ENCODE measurements around the gene SSB. TPM values are rescaled to one million over a fixed set of nuclear protein-coding genes. Genes with fewer than 3 reads are reported as not detected.

Gene SSB
- total and polyA plus RNA-seq, 2 of the 13 experiments (the other 11 are each of a cell fraction or from before 2014, with no cell fraction given), result 109 to 208 TPM

- TF ChIP-seq AHDC1 (CRISPR knock-in tag; IDR thresholded peaks at IDR 0.05; ENCODE audit: borderline replicate concordance) (peak; percentile 68; the same call in 1 of the 2 replicates), ZNF777 (CRISPR knock-in tag; IDR thresholded peaks at IDR 0.05) (no peak), HOMEZ (CRISPR knock-in tag; IDR thresholded peaks at IDR 0.05; ENCODE audit: low read depth) (no peak), ZNF337 (CRISPR knock-in tag; IDR thresholded peaks at IDR 0.05; ENCODE audit: borderline replicate concordance, low read depth) (no peak), ZEB1 (IDR thresholded peaks at IDR 0.05; ENCODE audit: insufficient replicate concordance, low read depth) (peak; percentile 34)
Measured at GRCh38 chr2:169798397-169798717, 314 bp upstream of the SSB start (continued).

GRCh38 chr2:169803480-169803879 is 4.8 kb downstream of the SSB start:
- Histone ChIP-seq H3K36me3 (replicated peaks in 1 of 2; ENCODE audit: control insufficient read depth in 1 of 2, insufficient read depth in 2 of 2, low read length in 2 of 2) (peaks cover 24 to 57% of the 10 kb centered on the region in 2 experiments), H3K4me3 (replicated peaks in 1 of 3; ENCODE audit: insufficient read depth in 1 of 3, low read depth in 2 of 3, low read length in 3 of 3) (no peak overlapping the region), H4K20me1 (ENCODE audit: insufficient read depth, low read length) (peaks cover 10% of the 10 kb centered on the region), H3K9ac (ENCODE audit: insufficient read depth, low read depth, low read length) (no peak overlapping the region), H3K79me2 (ENCODE audit: insufficient read depth, low read length) (peaks cover 53% of the 10 kb centered on the region), H2AFZ (ENCODE audit: low read length) (no peak overlapping the region), H3K27ac (ENCODE audit: extremely low read length, insufficient read depth, low read length) (no peak overlapping the region), H3K4me2 (ENCODE audit: low read depth, low read length) (0 out of 2 replicates have a peak overlapping the region, but pooled peaks have one; percentile 10), H3K4me1 (ENCODE audit: insufficient read depth, low read length) (peaks cover 41% of the 10 kb centered on the region), H3K9me3 (ENCODE audit: low read length) (no peaks in the 10 kb centered on the region), H3K27me3 (ENCODE audit: control insufficient read depth in 1 of 2, insufficient read depth in 2 of 2, low read length in 2 of 2) (no peaks in the 10 kb centered on the region; a peak in 1 of 5 replicates)
- POLR2A ChIA-PET, result interaction anchor here (0.8 to 1.3 kb wide), 4 partner anchors 9 to 25 kb away, joined by 3 read pairs; partner anchors contain the start of genes METTL5 and UBR3
- no peak for TF ChIP-seq RORA (CRISPR knock-in tag; IDR thresholded peaks at IDR 0.05)
- TF ChIP-seq PHF5A (CRISPR knock-in tag; IDR thresholded peaks at IDR 0.05; ENCODE audit: low read depth, unreplicated experiment), result no peak
- 0 out of 2 replicates have a peak, but pooled peaks have one; percentile 28 for TF ChIP-seq ZNF136 (CRISPR knock-in tag; IDR thresholded peaks at IDR 0.05; ENCODE audit: low read depth)
- no peak for TF ChIP-seq ZNF878 (CRISPR knock-in tag; IDR thresholded peaks at IDR 0.05)
- no peak for TF ChIP-seq ATF7 (IDR thresholded peaks at IDR 0.05)
- TF ChIP-seq ATF7 (CRISPR knock-in tag; IDR thresholded peaks at IDR 0.05), result no peak
- no peak for TF ChIP-seq ZBTB26 (CRISPR knock-in tag; IDR thresholded peaks at IDR 0.05; ENCODE audit: borderline replicate concordance)
- TF ChIP-seq ZNF333 (CRISPR knock-in tag; IDR thresholded peaks at IDR 0.05; ENCODE audit: borderline replicate concordance), result no peak
- TF ChIP-seq ZNF274 (CRISPR knock-in tag; IDR thresholded peaks at IDR 0.05), result 0 out of 2 replicates have a peak, but pooled peaks have one; percentile 28
- no TSS peak for BruUV-seq (replicated peaks)
- in situ Hi-C loops (cut with HindIII; ENCODE audit: extremely low pct_ligation_motif_present, low pct_unique_long_range_greater_than_20kb), result no loop called here
- no peak for DNase-seq (ENCODE audit: low spot score)
- intact Hi-C loops (cut with micrococcal nuclease; ENCODE audit: unreplicated experiment), result no loop called here
- no peak for ATAC-seq
- 91% methylated on average over 9 of the region's 9 CpGs for WGBS (ENCODE audit: low lambda C conversion rate)
- CTCF ChIA-PET (ENCODE audit: low intra/inter-chr PET ratio, low total read pairs), result no interaction called here
- FAIRE-seq, result no peak

Measured in HepG2 (cell line).